Common myeloid progenitor, CD34-positive (primary cell): Measurements from ENCODE around the gene FGD3. TPM values are rescaled to one million over a fixed set of nuclear protein-coding genes. Genes with fewer than 3 reads are reported as not detected.
"Not testable (repeated sequence)": the region's sequence is repeated elsewhere in the genome, so short reads cannot be mapped to it uniquely, and the experiment has no call there.

Experiments used
- CTCF ChIA-PET: fragments of 350-600 bp; sonication (Branson Sonifier 250); formaldehyde crosslinking; loops from one replicate; lab custom pipeline; 2021; ENCODE audit warnings: antibody characterized with exemption; lab: Charles Lee
- POLR2A ChIA-PET: fragments of 350-600 bp; sonication (Branson Sonifier 250); formaldehyde crosslinking; loops from one replicate; lab custom pipeline; 2021; ENCODE audit warnings: antibody characterized with exemption; lab: Charles Lee
- DNase-seq, 3 donors: peaks; one replicate each; pipeline versions ENCODE4 v3.0.0 to v3.0.0-alpha.2; 2013
- H3K27ac ChIP-seq, 2 experiments: 1 replicate in 1 of 2; 2 replicates in 1 of 2; pipeline ENCODE4 v1.7.0; 2013; ENCODE audit warnings: inconsistent platforms in 2 of 2, low read length in 2 of 2, mild to moderate bottlenecking in 2 of 2, low read depth in 1 of 2, moderate library complexity in 1 of 2; ENCODE audit not compliant: severe bottlenecking in 2 of 2, insufficient read depth in 1 of 2, poor library complexity in 1 of 2
- H3K27me3 ChIP-seq, 5 experiments: replicated peaks in 2 of 5; 1 replicate in 3 of 5; 2 replicates in 2 of 5; pipeline versions ENCODE4 v1.6.1 to v1.7.0; 2013; ENCODE audit warnings: low read length in 4 of 5, mild to moderate bottlenecking in 2 of 5, moderate library complexity in 2 of 5, inconsistent platforms in 1 of 5; ENCODE audit not compliant: insufficient read depth in 5 of 5, control insufficient read depth in 4 of 5
- H3K36me3 ChIP-seq, 4 experiments: 1 replicate in 2 of 4; 2 replicates in 2 of 4; pipeline versions ENCODE4 v1.6.1 to v1.7.0; 2013; ENCODE audit warnings: low read length in 3 of 4, control low read depth in 1 of 4, mild to moderate bottlenecking in 1 of 4; ENCODE audit not compliant: control insufficient read depth in 4 of 4, insufficient read depth in 4 of 4
- H3K4me1 ChIP-seq, 4 experiments: 1 replicate in 3 of 4; 2 replicates in 1 of 4; pipeline versions ENCODE4 v1.6.1 to v1.7.1; 2013; ENCODE audit warnings: low read length in 3 of 4, mild to moderate bottlenecking in 3 of 4, control low read depth in 1 of 4, inconsistent platforms in 1 of 4, moderate library complexity in 1 of 4; ENCODE audit not compliant: control insufficient read depth in 4 of 4, insufficient read depth in 4 of 4; ENCODE audit errors: control extremely low read depth in 1 of 4
- H3K4me3 ChIP-seq, 7 experiments: 1 replicate in 4 of 7; 2 replicates in 3 of 7; pipeline versions ENCODE4 v1.5.1 to v1.7.0; 2013; ENCODE audit warnings: mild to moderate bottlenecking in 7 of 7, low read length in 6 of 7, moderate library complexity in 6 of 7, inconsistent platforms in 2 of 7, low read depth in 2 of 7, control low read depth in 1 of 7; ENCODE audit not compliant: insufficient read depth in 4 of 7, control insufficient read depth in 1 of 7; ENCODE audit errors: extremely low read depth in 1 of 7
- H3K9me3 ChIP-seq, 5 experiments: 1 replicate in 4 of 5; 2 replicates in 1 of 5; pipeline versions ENCODE4 v1.6.1 to v1.7.1; 2013; ENCODE audit warnings: low read length in 4 of 5, mild to moderate bottlenecking in 2 of 5, inconsistent platforms in 1 of 5, low read depth in 1 of 5, moderate library complexity in 1 of 5; ENCODE audit not compliant: control insufficient read depth in 4 of 5, insufficient read depth in 2 of 5; ENCODE audit errors: control extremely low read depth in 1 of 5
- WGBS: methylation state at CpG from one replicate; pipeline ENCODE4 v1.1.5; 2013; ENCODE audit not compliant: insufficient coverage; 5-methylcytosine and 5-hydroxymethylcytosine counted together
- polyA plus RNA-seq: library from polyadenylated mRNA; unstranded; fragments of 120-200 nt; gene quantifications from one replicate; pipeline ENCODE4 v1.2.1, GENCODE V29; 2013

The FGD3 gene, protein sequence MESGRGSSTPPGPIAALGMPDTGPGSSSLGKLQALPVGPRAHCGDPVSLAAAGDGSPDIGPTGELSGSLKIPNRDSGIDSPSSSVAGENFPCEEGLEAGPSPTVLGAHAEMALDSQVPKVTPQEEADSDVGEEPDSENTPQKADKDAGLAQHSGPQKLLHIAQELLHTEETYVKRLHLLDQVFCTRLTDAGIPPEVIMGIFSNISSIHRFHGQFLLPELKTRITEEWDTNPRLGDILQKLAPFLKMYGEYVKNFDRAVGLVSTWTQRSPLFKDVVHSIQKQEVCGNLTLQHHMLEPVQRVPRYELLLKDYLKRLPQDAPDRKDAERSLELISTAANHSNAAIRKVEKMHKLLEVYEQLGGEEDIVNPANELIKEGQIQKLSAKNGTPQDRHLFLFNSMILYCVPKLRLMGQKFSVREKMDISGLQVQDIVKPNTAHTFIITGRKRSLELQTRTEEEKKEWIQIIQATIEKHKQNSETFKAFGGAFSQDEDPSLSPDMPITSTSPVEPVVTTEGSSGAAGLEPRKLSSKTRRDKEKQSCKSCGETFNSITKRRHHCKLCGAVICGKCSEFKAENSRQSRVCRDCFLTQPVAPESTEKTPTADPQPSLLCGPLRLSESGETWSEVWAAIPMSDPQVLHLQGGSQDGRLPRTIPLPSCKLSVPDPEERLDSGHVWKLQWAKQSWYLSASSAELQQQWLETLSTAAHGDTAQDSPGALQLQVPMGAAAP
- 28.0 TPM for polyA plus RNA-seq

DNA sequence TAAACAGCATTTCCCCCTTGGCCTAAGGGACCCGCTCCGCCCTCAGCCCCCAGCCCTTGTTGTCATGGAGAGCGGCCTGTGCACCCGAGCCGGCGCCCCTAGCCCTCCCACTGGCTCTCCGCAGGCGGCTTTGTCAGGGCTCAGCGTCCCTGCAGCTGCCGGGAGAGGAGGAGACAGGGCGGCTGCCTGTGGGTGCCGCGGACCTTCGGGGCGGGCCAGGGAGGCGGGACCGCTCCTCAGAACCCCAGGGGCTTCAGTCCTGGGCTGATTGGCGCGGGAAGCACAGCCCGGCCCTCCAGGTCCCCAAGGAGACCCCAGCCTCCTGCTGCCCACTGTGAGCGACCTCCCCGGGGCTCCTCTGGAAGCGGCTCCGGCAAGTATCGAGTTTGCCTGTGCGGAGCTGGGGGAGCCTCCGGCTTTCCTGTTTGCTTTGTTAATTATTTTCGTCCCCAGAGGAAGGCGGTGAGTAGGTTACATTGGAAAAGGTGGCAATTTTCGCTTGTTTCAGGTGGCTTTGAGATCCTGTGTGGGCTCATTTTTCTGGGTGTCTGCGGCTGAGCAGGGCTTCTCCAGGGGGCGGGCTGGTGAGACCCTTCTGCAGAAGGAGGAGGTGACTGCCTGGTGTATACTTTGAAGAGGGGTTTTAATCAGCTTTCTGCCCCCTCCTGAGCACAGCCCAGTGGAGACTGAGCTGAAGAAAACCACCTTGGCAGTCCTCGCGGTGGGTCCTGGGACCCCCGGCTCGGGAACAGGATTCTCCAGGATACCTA is at the start of gene FGD3:
FGD3 (plus strand) TSS at position 256 of the 770 bp plus-strand sequence. CDS start 28,734 bp downstream, outside the sequence.
- Histone ChIP-seq H3K27ac (no peak within 1 kb of the TSS), H3K4me1 (peaks cover 0 to 14% (median 10%) of the 10 kb centered on the region in 4 experiments), H3K9me3 (peaks cover 0 to 3% (median 0%) of the 10 kb centered on the region in 5 experiments), H3K27me3 (peaks cover 0 to 22% (median 6%) of the 10 kb centered on the region in 5 experiments), H3K4me3 (peak within 1 kb of the TSS; percentile 26 to 82 (median 67)), H3K36me3 (no peaks in the 10 kb centered on the region)
- CTCF ChIA-PET: no interaction called here
- peak; percentile 31 to 59 (median 38) for DNase-seq
- POLR2A ChIA-PET: interaction anchor here (0.5 kb wide), 1 partner anchor 54 kb away, joined by 3 read pairs; no protein-coding TSS in a partner anchor
- WGBS: 3% methylated on average over 14 of the region's 36 CpGs

- H3K36me3 ChIP-seq, DNase-seq, POLR2A ChIA-PET, H3K27ac ChIP-seq, H3K4me3 ChIP-seq, CTCF ChIA-PET, H3K27me3 ChIP-seq, H3K9me3 ChIP-seq, H3K4me1 ChIP-seq: not testable (repeated sequence)
- no CpG with 5 or more reads among the region's 6 CpGs for WGBS
Observed at GRCh38 chr9:92905137-92905536, 42.2 kb upstream of the FGD3 start.

- POLR2A ChIA-PET: no interaction called here
- Histone ChIP-seq H3K9me3 (no peaks in the 10 kb centered on the region), H3K27me3 (peaks cover 0 to 19% (median 6%) of the 10 kb centered on the region in 5 experiments), H3K36me3 (no peaks in the 10 kb centered on the region), H3K27ac (no peak overlapping the region), H3K4me1 (no peaks in the 10 kb centered on the region), H3K4me3 (no peak overlapping the region)
- WGBS: 86% methylated on average over 6 of the region's 11 CpGs
- CTCF ChIA-PET: no interaction called here
- DNase-seq: no peak
Observed at GRCh38 chr9:92911511-92912475, 35.5 kb upstream of the FGD3 start.

DNA sequence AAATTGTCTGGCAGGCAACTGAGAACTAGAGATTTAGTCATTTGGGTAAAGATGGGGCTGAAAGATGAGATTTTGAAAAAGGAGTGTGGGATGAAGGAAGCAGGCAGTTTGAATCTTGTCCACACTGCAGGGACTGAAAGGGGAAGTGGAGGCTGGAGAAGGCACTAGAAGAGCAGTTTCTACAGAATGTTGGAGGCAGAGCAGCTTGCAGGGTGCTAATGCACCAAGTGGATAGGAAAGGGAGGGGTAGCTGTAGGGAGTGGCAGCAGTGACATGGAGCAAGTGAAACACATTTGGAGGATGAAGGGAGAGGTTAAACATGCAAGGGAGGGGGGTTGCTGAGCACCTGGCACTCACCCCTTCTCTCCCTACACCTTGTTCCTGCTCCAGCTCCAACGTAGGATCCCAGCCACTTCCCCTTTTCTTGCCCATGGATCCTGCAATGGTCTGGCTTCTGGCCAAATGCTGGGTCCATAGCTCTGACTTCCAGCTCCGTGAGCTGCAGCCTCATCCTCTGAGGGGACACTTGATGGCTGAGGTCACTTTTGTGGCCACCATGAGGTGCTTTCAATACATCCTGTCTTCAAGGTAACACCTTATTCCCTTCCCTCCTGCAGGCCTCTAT is 30.0 kb upstream of the FGD3 start:
- peaks cover 0 to 5% (median 0%) of the 10 kb centered on the region in 4 experiments for H3K4me1 ChIP-seq
- peaks cover 0 to 8% (median under 1%) of the 10 kb centered on the region in 5 experiments for H3K27me3 ChIP-seq
- no peaks in the 10 kb centered on the region for H3K9me3 ChIP-seq
- H3K27ac ChIP-seq: no peak overlapping the region
- H3K36me3 ChIP-seq: no peaks in the 10 kb centered on the region
- H3K4me3 ChIP-seq: no peak overlapping the region
- WGBS: 55% methylated on average over 2 of the region's 2 CpGs
- DNase-seq: peak in 1 of 3 donors; percentile 6
- CTCF ChIA-PET: no interaction called here
- POLR2A ChIA-PET: no interaction called here

GRCh38 chr9:92920437-92920836 is 26.9 kb upstream of the FGD3 start:
- WGBS: 100% methylated on average over 1 of the region's 1 CpG
- CTCF ChIA-PET: no interaction called here
- DNase-seq: no peak
- Histone ChIP-seq H3K27ac (no peak overlapping the region), H3K4me1 (peaks cover 0 to 5% (median 0%) of the 10 kb centered on the region in 4 experiments), H3K4me3 (no peak overlapping the region), H3K36me3 (no peaks in the 10 kb centered on the region), H3K27me3 (no peaks in the 10 kb centered on the region), H3K9me3 (no peaks in the 10 kb centered on the region)
- POLR2A ChIA-PET: no interaction called here

DNA sequence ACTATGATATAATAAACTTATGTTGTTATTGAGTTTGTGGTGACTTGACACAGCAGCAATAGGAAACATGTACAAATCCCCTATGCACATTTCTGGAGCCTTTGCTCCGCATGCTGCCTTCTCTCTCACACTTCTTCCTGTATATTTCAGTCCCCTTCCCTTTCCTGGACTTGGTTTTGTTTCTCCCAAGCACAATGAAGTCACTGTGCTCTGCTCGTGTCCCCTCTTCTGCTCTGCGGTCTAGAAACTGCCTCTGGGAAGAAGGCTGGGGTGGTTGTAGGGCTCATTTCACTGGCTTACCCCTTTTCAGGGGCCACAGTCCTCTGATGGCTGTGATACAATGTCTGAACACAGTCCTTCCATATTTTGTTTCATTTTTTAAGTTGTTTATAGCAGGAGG is 15.7 kb upstream of the FGD3 start:
- DNase-seq: no peak
- H3K27ac ChIP-seq: no peak overlapping the region
- H3K4me3 ChIP-seq: no peak overlapping the region
- ChIA-PET POLR2A (no interaction called here), CTCF (no interaction called here)
- WGBS: 86% methylated on average over 1 of the region's 3 CpGs
- H3K27me3 ChIP-seq: no peaks in the 10 kb centered on the region
- H3K9me3 ChIP-seq: no peaks in the 10 kb centered on the region
- H3K36me3 ChIP-seq: no peaks in the 10 kb centered on the region
- peaks cover 0 to 2% (median under 1%) of the 10 kb centered on the region in 4 experiments for H3K4me1 ChIP-seq
